GM18498 (cell line): ENCODE measurements around the gene RDH16.
A peak's percentile ranks its signal among the peaks of the same experiment; 100 is the strongest.
"Not testable (repeated sequence)": the region's sequence is repeated elsewhere in the genome, so short reads cannot be mapped to it uniquely, and the experiment has no call there.

Source experiments
- ATAC-seq: cut with Tn5 transposase; IDR thresholded peaks from one replicate; pipeline ENCODE4 v1.9.1; 2021; ENCODE audit warnings: mild to moderate bottlenecking, moderate library complexity; ENCODE audit not compliant: unreplicated experiment

RDH16 gene

GRCh38 chr12:56989861-56990610 lies 32.6 kb upstream of the RDH16 start:
- no peak for ATAC-seq

GRCh38 chr12:56988207-56988739 lies 30.9 kb upstream of the RDH16 start:
- no peak for ATAC-seq

GRCh38 chr12:56987551-56988053 lies 30.2 kb upstream of the RDH16 start:
- ATAC-seq = peak; percentile 60

- ATAC-seq = no peak
Measured at GRCh38 chr12:56987011-56987410, 29.6 kb upstream of the RDH16 start.

GRCh38 chr12:56985714-56986113 lies 28.3 kb upstream of the RDH16 start:
- ATAC-seq = not testable (repeated sequence)

GRCh38 chr12:56983386-56983785 lies 26.0 kb upstream of the RDH16 start:
- no peak for ATAC-seq

- not testable (repeated sequence) for ATAC-seq
Measured at GRCh38 chr12:56982578-56983236, 25.3 kb upstream of the RDH16 start.

GRCh38 chr12:56980941-56981530 lies 23.6 kb upstream of the RDH16 start:
- no peak for ATAC-seq

- no peak for ATAC-seq
Measured at GRCh38 chr12:56980268-56980667, 22.9 kb upstream of the RDH16 start.

GRCh38 chr12:56979628-56980027 lies 22.2 kb upstream of the RDH16 start:
- ATAC-seq = no peak

- ATAC-seq = no peak
Measured at GRCh38 chr12:56978397-56979138, 21.2 kb upstream of the RDH16 start.

GRCh38 chr12:56977361-56977760 lies 20.0 kb upstream of the RDH16 start:
- ATAC-seq = not testable (repeated sequence)

- not testable (repeated sequence) for ATAC-seq
Measured at GRCh38 chr12:56974224-56974623, 16.8 kb upstream of the RDH16 start.

- not testable (repeated sequence) for ATAC-seq
Measured at GRCh38 chr12:56968910-56969309, 11.5 kb upstream of the RDH16 start.

- not testable (repeated sequence) for ATAC-seq
Measured at GRCh38 chr12:56965997-56966642, 8.7 kb upstream of the RDH16 start.

GRCh38 chr12:56965124-56965523 lies 7.7 kb upstream of the RDH16 start:
- ATAC-seq = not testable (repeated sequence)

GRCh38 chr12:56963557-56963956 lies 6.1 kb upstream of the RDH16 start:
- ATAC-seq = not testable (repeated sequence)

GRCh38 chr12:56962247-56962646 lies 4.8 kb upstream of the RDH16 start:
- ATAC-seq = not testable (repeated sequence)

GRCh38 chr12:56958422-56958821 lies 1.0 kb upstream of the RDH16 start:
- no peak for ATAC-seq

- no peak for ATAC-seq
Measured at GRCh38 chr12:56955631-56956256, 1.7 kb downstream of the RDH16 start.
